GM23248 (cell line): ENCODE measurements around the gene CDCA3.

ENCODE experiments used
- EZH2 ChIP-seq: fragments of 200-600 bp; sonication (generic); IDR thresholded peaks from 2 replicates; pipeline ENCODE4 v1.6.1; 2018; ENCODE audit warnings: antibody characterized with exemption, mild to moderate bottlenecking; ENCODE audit not compliant: insufficient read depth, poor library complexity, severe bottlenecking
- EZH2phosphoT487 ChIP-seq: fragments of 200-600 bp; sonication (generic); IDR thresholded peaks from 2 replicates; pipeline ENCODE4 v1.6.1; 2018; ENCODE audit warnings: antibody characterized with exemption, moderate library complexity, mild to moderate bottlenecking, low read depth; ENCODE audit not compliant: insufficient read depth

- no peak for TF ChIP-seq EZH2
- no peak for TF ChIP-seq EZH2phosphoT487
Measured at GRCh38 chr12:6825398-6826124, 25.5 kb downstream of the CDCA3 start.
